Parathyroid adenoma (tissue), 2 donors: ENCODE results near the gene BEND2.

Experiments
- H2AFZ ChIP-seq: fragments of 300-600 bp; sonication (generic); one replicate; pipeline ENCODE4 v1.7.0; 2017; ENCODE audit warnings: antibody characterized with exemption, mild to moderate bottlenecking
- H3K27ac ChIP-seq: fragments of 300-600 bp; sonication (generic); one replicate; pipeline ENCODE4 v1.7.0; 2017
- H3K27me3 ChIP-seq: fragments of 300-600 bp; sonication (generic); one replicate; pipeline ENCODE4 v1.7.0; 2017; ENCODE audit warnings: low read length; ENCODE audit not compliant: control insufficient read depth, insufficient read depth
- H3K36me3 ChIP-seq: fragments of 300-600 bp; sonication (generic); one replicate; pipeline ENCODE4 v1.7.0; 2017; ENCODE audit warnings: low read length; ENCODE audit not compliant: control insufficient read depth, insufficient read depth
- H3K4me1 ChIP-seq: fragments of 300-600 bp; sonication (generic); one replicate; pipeline ENCODE4 v1.7.0; 2017; ENCODE audit warnings: control low read depth
- H3K4me2 ChIP-seq: fragments of 300-600 bp; sonication (generic); one replicate; pipeline ENCODE4 v1.7.0; 2017; ENCODE audit warnings: low read length
- H3K4me3 ChIP-seq: fragments of 300-600 bp; sonication (generic); one replicate; pipeline ENCODE4 v1.7.0; 2017; ENCODE audit warnings: low read depth, low read length
- H3K79me2 ChIP-seq: fragments of 300-600 bp; sonication (generic); one replicate; pipeline ENCODE4 v1.7.0; 2017; ENCODE audit warnings: control low read depth
- H3K9ac ChIP-seq: fragments of 300-600 bp; sonication (generic); one replicate; pipeline ENCODE4 v1.7.0; 2017; ENCODE audit warnings: mild to moderate bottlenecking
- H3K9me3 ChIP-seq: fragments of 300-600 bp; sonication (generic); one replicate; pipeline ENCODE4 v1.7.0; 2017; ENCODE audit warnings: low read length; ENCODE audit not compliant: control insufficient read depth
- CTCF ChIP-seq: fragments of 300-600 bp; sonication (generic); IDR thresholded peaks from one replicate; pipeline ENCODE4 v1.7.0; 2017; ENCODE audit warnings: antibody characterized with exemption, mild to moderate bottlenecking
- donor health status: primary hyperparathyroidism.

The BEND2 gene

DNA sequence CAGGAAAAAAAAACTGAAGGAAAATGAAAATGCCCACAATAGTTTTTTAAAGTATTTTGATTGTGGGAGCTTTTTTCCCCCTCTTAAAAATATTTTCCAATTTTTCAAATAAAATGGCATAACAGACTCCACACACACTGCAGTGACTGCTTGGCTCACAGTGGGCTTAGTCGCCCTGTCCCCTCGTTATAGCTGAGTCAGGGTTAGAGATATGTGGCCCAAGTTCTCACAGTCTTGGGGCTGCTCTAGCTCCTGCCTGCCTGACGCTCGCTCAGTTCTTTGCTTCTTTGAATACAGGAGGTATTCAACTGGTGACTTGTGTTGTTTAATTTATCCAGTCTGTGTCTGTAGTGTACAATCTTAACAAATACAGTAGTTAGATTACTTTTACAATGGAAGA, 47.7 kb downstream of the BEND2 start:
- Histone ChIP-seq H3K9ac (no peak overlapping the region), H3K36me3 (no peaks in the 10 kb centered on the region), H3K27me3 (no peaks in the 10 kb centered on the region), H3K9me3 (no peaks in the 10 kb centered on the region), H3K4me3 (no peak overlapping the region), H3K4me1 (no peaks in the 10 kb centered on the region), H3K4me2 (no peak overlapping the region), H2AFZ (no peak overlapping the region), H3K79me2 (no peaks in the 10 kb centered on the region), H3K27ac (no peak overlapping the region)
- no peak for TF ChIP-seq CTCF

DNA sequence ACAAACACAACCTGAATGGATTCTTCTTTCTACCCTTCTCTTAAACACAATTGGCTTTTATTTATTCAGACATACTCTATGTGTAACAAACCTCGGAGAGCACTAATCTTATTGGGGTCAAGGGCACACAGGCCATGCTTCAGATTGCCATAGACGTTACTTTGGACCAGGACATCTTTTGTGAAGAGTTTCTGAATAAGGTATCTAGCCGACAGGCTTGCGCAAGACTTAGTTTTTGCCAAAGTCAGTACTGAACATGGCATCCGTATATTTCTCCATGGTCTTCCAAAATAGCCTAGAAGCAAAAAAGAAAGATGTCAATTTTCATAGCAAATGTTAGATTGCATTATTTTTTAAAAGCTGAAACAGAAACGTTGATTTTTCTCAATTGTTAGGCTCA, 49.8 kb downstream of the BEND2 start:
- Histone ChIP-seq H3K79me2 (no peaks in the 10 kb centered on the region), H2AFZ (no peak overlapping the region), H3K36me3 (no peaks in the 10 kb centered on the region)

GRCh38 chrX:18166068-18166467, 54.6 kb downstream of the BEND2 start:
- Histone ChIP-seq H3K9ac (no peak overlapping the region), H3K9me3 (no peaks in the 10 kb centered on the region), H3K27ac (no peak overlapping the region), H3K4me1 (no peaks in the 10 kb centered on the region), H3K79me2 (no peaks in the 10 kb centered on the region), H3K4me2 (no peak overlapping the region), H2AFZ (no peak overlapping the region), H3K27me3 (no peaks in the 10 kb centered on the region), H3K36me3 (no peaks in the 10 kb centered on the region), H3K4me3 (no peak overlapping the region)
- TF ChIP-seq CTCF, result no peak

More for the DNA sequence above, 49.8 kb downstream of the BEND2 start:
- Histone ChIP-seq H3K4me3 (no peak overlapping the region), H3K4me2 (no peak overlapping the region), H3K27ac (no peak overlapping the region), H3K4me1 (no peaks in the 10 kb centered on the region), H3K9me3 (no peaks in the 10 kb centered on the region), H3K27me3 (no peaks in the 10 kb centered on the region), H3K9ac (no peak overlapping the region)
- TF ChIP-seq CTCF, result no peak

DNA sequence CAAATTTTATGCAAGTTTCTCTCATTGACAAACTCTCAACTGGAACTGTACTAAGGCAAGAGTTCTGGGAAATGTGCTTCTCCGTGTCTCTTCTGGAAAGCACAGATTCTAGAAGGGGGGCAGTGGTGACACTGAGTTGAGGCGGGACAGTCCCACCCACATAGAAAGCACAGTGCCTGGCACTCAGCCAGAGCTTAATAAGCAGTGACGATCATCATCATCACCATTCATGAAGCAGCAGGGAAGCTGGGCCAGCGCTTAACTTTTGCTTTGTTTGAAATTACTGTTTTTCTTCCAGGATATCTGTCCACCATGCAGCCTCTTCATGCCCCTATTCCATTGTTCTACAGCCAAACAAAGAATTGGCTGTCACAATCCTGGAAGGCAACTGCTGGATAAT, 60.3 kb downstream of the BEND2 start:
- Histone ChIP-seq H3K9me3 (no peaks in the 10 kb centered on the region), H3K36me3 (no peaks in the 10 kb centered on the region), H3K4me2 (no peak overlapping the region), H3K9ac (no peak overlapping the region), H3K79me2 (no peaks in the 10 kb centered on the region), H3K27ac (no peak overlapping the region), H3K27me3 (no peaks in the 10 kb centered on the region), H2AFZ (no peak overlapping the region), H3K4me3 (no peak overlapping the region), H3K4me1 (no peaks in the 10 kb centered on the region)
- no peak for TF ChIP-seq CTCF

DNA sequence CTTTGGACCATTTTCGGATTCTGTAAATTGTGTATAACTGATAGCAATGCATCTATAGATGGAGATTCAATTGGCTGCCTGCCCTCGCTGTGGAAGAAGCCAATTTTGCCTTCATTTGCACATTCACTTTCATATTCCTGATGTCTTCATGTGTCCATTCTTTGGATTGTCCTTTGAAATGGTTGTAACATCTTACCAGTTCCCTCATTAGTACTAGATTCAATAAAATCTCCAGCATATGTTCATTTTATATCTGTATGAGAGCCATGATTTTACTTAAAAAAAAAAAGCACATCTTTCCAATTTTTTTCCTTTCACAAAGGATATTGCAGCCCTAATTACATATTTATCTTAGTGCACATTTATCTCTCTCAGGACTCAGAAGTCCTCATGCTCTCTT, 61.7 kb downstream of the BEND2 start:
- TF ChIP-seq CTCF, result no peak
- no peaks in the 10 kb centered on the region for H3K4me1 ChIP-seq

More for the DNA sequence above, 61.7 kb downstream of the BEND2 start:
- H3K9me3 ChIP-seq, result no peaks in the 10 kb centered on the region
- no peaks in the 10 kb centered on the region for H3K27me3 ChIP-seq
- no peaks in the 10 kb centered on the region for H3K79me2 ChIP-seq
- H3K9ac ChIP-seq, result no peak overlapping the region
- H2AFZ ChIP-seq, result no peak overlapping the region
- H3K4me2 ChIP-seq, result no peak overlapping the region
- H3K36me3 ChIP-seq, result no peaks in the 10 kb centered on the region
- H3K4me3 ChIP-seq, result no peak overlapping the region
- H3K27ac ChIP-seq, result no peak overlapping the region
